ENCODE data around the gene SLC35F3. TPM values are rescaled to one million over a fixed set of nuclear protein-coding genes. Genes with fewer than 3 reads are reported as not detected.

The SLC35F3 gene
- total and polyA plus RNA-seq, 2 experiments from 2014 or later: 1.0 to 3.2 TPM

GRCh38 chr1:234372011-234372757 lies 467.7 kb downstream of the SLC35F3 start:
- 0 out of 2 replicates have a peak overlapping the region, but pooled peaks have one; percentile 74 for H3K27ac ChIP-seq (ENCODE audit: low read depth)
- Mint-ChIP-seq H3K9me3 (no peaks in the 10 kb centered on the region), H3K4me1 (peaks cover 7% of the 10 kb centered on the region; the same call in 2 of the 3 replicates), H3K27me3 (ENCODE audit: insufficient read depth, low read depth, poor library complexity) (peaks cover 2% of the 10 kb centered on the region), H3K4me3 (peak overlapping the region; percentile 97), H3K36me3 (ENCODE audit: low read depth) (peaks cover 14% of the 10 kb centered on the region), H3K27ac (peak overlapping the region; percentile 65; the same call in 1 of the 2 replicates)
- peaks cover 6% of the 10 kb centered on the region; the same call in 1 of the 2 replicates for H3K4me1 ChIP-seq (ENCODE audit: insufficient read depth)
- no peaks in the 10 kb centered on the region for H3F3A ChIP-seq (replicated peaks; ENCODE audit: low read depth)
- TF ChIP-seq NANOG (IDR thresholded peaks at IDR 0.05; ENCODE audit: borderline replicate concordance) (no peak), EZH2 (IDR thresholded peaks at IDR 0.05; ENCODE audit: low read depth, unreplicated experiment) (no peak), ZNF331 (CRISPR knock-in tag; IDR thresholded peaks at IDR 0.05; ENCODE audit: low read depth) (no peak), EZH2phosphoT487 (IDR thresholded peaks at IDR 0.05; ENCODE audit: unreplicated experiment) (no peak)
- H3K79me2 ChIP-seq (replicated peaks; ENCODE audit: insufficient read depth): peaks cover 24% of the 10 kb centered on the region
- peaks cover 13% of the 10 kb centered on the region for H3K36me3 ChIP-seq (ENCODE audit: insufficient read depth)
- no peak overlapping the region for H2AFZ ChIP-seq
- DNase-seq (ENCODE audit: low spot score) (no peak), ATAC-seq (no peak)
- peak overlapping the region; percentile 82 for H3K4me2 ChIP-seq
- H4K20me1 ChIP-seq (replicated peaks; ENCODE audit: insufficient read depth): no peaks in the 10 kb centered on the region; the same call in 1 of the 2 replicates
- H3K27me3 ChIP-seq (ENCODE audit: insufficient read depth): no peaks in the 10 kb centered on the region
- no peaks in the 10 kb centered on the region for H3K9me2 ChIP-seq (ENCODE audit: insufficient read depth)
- H3K4me3 ChIP-seq: peak overlapping the region; percentile 80

- peaks cover 6% of the 10 kb centered on the region; the same call in 1 of the 2 replicates for H3K4me1 ChIP-seq (ENCODE audit: insufficient read depth)
- no peaks in the 10 kb centered on the region for H3K9me3 Mint-ChIP-seq
- no peaks in the 10 kb centered on the region for H3K9me2 ChIP-seq (ENCODE audit: insufficient read depth)
- H3K36me3 Mint-ChIP-seq (ENCODE audit: low read depth): peaks cover 25% of the 10 kb centered on the region
- DNase-seq (ENCODE audit: low spot score) (peak; percentile 98), ATAC-seq (peak; percentile 95)
- peak within 1 kb of the TSS; percentile 80 for H3K4me3 ChIP-seq
- no peaks in the 10 kb centered on the region for H3F3A ChIP-seq (replicated peaks; ENCODE audit: low read depth)
- peak within 1 kb of the TSS; percentile 97 for H3K4me3 Mint-ChIP-seq
- peaks cover 3% of the 10 kb centered on the region; the same call in 1 of the 2 replicates for H4K20me1 ChIP-seq (replicated peaks; ENCODE audit: insufficient read depth)
- H3K4me2 ChIP-seq: peak within 1 kb of the TSS; percentile 82
- peak within 1 kb of the TSS; percentile 98 for H3K27ac Mint-ChIP-seq
- peaks cover 13% of the 10 kb centered on the region for H3K36me3 ChIP-seq (ENCODE audit: insufficient read depth)
- H3K27me3 ChIP-seq (ENCODE audit: insufficient read depth): no peaks in the 10 kb centered on the region
- H3K27ac ChIP-seq (ENCODE audit: low read depth): peak within 1 kb of the TSS; percentile 74
- H3K79me2 ChIP-seq (replicated peaks; ENCODE audit: insufficient read depth): peaks cover 24% of the 10 kb centered on the region
- H3K4me1 Mint-ChIP-seq: peaks cover 7% of the 10 kb centered on the region; the same call in 2 of the 3 replicates
- H2AFZ ChIP-seq: peak within 1 kb of the TSS; percentile 96
- 0 out of 4 replicates have a peak, but pooled peaks of 1 of the 2 experiments have one; percentile 0 for TF ChIP-seq CTCF (conservative IDR thresholded peaks at IDR 0.05; ENCODE audit: low read depth in 2 of 2)
- peak; percentile 96 for TF ChIP-seq POLR2AphosphoS5 (IDR thresholded peaks at IDR 0.05; ENCODE audit: low read depth)
- TF ChIP-seq JUNB (IDR thresholded peaks at IDR 0.05; ENCODE audit: unreplicated experiment): no peak
- TF ChIP-seq ETS1 (IDR thresholded peaks at IDR 0.05): peak; percentile 70; the same call in 1 of the 2 replicates
- no peak for TF ChIP-seq REST (IDR thresholded peaks at IDR 0.05; ENCODE audit: unreplicated experiment)
- peak; percentile 30; the same call in 1 of the 2 replicates for TF ChIP-seq CREB1 (CRISPR knock-in tag; IDR thresholded peaks at IDR 0.05; ENCODE audit: low read depth)
- peaks cover 2% of the 10 kb centered on the region for H3K27me3 Mint-ChIP-seq (ENCODE audit: insufficient read depth, low read depth, poor library complexity)
Observed at GRCh38 chr1:234373064-234373958, 468.8 kb downstream of the SLC35F3 start, which contains the start of gene COA6. Gene COA6 (plus strand): TSS chr1:234373456. CDS start chr1:234373467, 11 bp downstream.
